ENCODE data around the gene SDHAF3. TPM values are rescaled to one million over a fixed set of nuclear protein-coding genes. Genes with fewer than 3 reads are reported as not detected.

The SDHAF3 gene
- total and polyA plus RNA-seq, 8 donors, result 2.9 to 18.2 (median 6.7) TPM

DNA sequence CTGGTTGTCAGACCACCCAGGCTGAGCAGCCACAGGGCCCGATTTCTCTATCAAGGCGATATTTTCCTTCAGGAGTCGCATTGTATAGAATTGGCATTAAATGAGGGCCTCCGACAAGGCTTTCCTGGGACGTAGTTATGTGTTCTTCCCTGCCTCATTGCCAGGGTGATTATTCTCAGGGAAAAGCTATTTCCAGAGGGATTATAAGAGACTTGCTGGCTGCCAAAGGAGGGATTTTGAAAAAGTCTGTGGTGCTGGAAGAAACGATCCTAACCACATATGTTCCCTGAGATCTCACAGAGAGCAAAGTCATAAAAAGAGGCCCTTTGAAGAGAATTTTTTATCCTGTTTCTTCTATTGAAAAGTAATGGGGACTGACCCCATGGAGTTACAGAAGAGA is 27.7 kb upstream of the SDHAF3 start:
- TF ChIP-seq, protein P1, sequence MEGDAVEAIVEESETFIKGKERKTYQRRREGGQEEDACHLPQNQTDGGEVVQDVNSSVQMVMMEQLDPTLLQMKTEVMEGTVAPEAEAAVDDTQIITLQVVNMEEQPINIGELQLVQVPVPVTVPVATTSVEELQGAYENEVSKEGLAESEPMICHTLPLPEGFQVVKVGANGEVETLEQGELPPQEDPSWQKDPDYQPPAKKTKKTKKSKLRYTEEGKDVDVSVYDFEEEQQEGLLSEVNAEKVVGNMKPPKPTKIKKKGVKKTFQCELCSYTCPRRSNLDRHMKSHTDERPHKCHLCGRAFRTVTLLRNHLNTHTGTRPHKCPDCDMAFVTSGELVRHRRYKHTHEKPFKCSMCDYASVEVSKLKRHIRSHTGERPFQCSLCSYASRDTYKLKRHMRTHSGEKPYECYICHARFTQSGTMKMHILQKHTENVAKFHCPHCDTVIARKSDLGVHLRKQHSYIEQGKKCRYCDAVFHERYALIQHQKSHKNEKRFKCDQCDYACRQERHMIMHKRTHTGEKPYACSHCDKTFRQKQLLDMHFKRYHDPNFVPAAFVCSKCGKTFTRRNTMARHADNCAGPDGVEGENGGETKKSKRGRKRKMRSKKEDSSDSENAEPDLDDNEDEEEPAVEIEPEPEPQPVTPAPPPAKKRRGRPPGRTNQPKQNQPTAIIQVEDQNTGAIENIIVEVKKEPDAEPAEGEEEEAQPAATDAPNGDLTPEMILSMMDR (IDR thresholded peaks at IDR 0.05), result no peak
- TF ChIP-seq POLR2A (IDR thresholded peaks at IDR 0.05) (no peak), EP300 (IDR thresholded peaks at IDR 0.05) (no peak), POLR2AphosphoS5 (IDR thresholded peaks at IDR 0.05) (no peak)
- no peak for DNase-seq
- H3K9me3 ChIP-seq, result no peaks in the 10 kb centered on the region
- no peaks in the 10 kb centered on the region for H3K36me3 ChIP-seq
- WGBS, 5 donors, result 70 to 85% (median 76%) methylated on average over 6 of the region's 6 CpGs
- intact Hi-C loops (cut with DNase I; ENCODE audit: low total_unique reads), result no loop called here
- H3K27me3 ChIP-seq, result peaks cover 0 to 41% (median 13%) of the 10 kb centered on the region in 3 donors
- H3K27ac ChIP-seq, result no peak overlapping the region
- H3K4me3 ChIP-seq, result no peak overlapping the region
- H3K4me1 ChIP-seq, result no peaks in the 10 kb centered on the region

DNA sequence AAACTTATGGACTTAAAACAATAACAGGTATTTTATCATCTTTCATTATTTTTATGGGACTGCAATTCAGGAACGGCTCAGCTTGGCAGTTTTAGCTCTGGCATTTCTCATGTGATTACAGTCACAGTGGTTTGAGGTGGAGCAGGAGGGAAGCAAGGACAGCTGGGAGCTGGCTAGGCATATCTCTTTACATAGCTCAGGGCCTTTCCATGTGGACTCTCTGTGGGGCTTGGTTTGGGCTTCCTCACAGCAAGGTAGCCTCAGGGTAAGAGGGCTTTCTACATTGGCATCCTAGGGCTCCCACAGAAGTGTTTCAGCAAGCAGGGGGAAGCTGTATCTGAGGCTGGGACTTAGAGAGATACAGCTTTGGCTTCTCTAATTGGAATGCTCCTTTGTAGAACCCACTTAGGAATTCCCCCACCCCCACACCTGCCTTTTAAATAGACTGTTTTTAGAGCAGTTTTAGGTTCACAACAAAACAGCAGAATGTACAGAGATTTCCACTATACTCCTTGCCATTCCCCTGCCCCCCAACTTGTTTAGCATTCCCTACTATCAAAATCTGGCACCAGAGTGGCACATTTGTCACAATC is 26.6 kb upstream of the SDHAF3 start:
- H3K4me1 ChIP-seq, result no peaks in the 10 kb centered on the region
- WGBS, 5 donors, result 50 to 81% (median 72%) methylated on average over 1 of the region's 1 CpG

DNA sequence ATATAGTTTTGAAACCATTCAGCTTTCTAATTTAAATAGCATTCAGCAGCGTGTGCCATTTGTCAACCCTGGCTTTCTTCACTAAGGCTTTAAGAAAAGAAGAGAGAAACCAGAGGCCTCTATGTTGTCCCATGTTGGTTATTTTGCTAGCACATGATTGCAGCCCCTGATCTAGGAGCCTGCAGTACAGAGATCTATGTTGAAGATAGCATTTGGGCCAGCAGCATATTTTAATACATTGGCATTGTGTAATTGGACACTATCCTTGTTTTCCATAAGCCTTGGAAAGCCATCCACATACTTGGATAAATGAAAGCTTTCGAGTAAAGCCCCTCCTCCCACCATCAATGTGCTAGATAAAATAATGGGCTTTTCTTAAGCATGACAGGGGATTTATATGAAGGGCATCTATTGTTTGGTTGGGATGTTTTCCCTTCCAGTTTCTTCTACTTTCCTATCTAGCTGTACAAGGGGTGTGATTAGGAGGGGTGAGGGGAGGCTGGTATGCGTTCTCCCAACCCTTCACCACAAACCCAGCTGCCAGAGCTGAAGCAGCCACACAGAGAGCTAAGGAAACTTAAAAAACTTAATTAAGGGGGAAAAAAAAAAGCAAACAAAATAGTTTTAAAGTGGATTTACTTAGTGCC is 23.1 kb upstream of the SDHAF3 start:
- WGBS, 5 donors, result 44 to 56% (median 47%) methylated on average over 3 of the region's 3 CpGs
- intact Hi-C loops (cut with DNase I; ENCODE audit: low total_unique reads), result no loop called here
- TF ChIP-seq EP300 (IDR thresholded peaks at IDR 0.05), result no peak
- TF ChIP-seq, protein P1 (IDR thresholded peaks at IDR 0.05), result no peak
- TF ChIP-seq POLR2AphosphoS5 (IDR thresholded peaks at IDR 0.05), result no peak
- TF ChIP-seq POLR2A (IDR thresholded peaks at IDR 0.05), result no peak
- Histone ChIP-seq H3K27ac (no peak overlapping the region), H3K9me3 (no peaks in the 10 kb centered on the region), H3K36me3 (no peaks in the 10 kb centered on the region), H3K4me3 (no peak overlapping the region), H3K27me3 (peaks cover 0 to 29% (median 3%) of the 10 kb centered on the region in 3 donors), H3K4me1 (no peaks in the 10 kb centered on the region)
- DNase-seq, result peak in 1 of 2 donors; percentile 6

More for the DNA sequence above, 26.6 kb upstream of the SDHAF3 start:
- H3K4me3 ChIP-seq, result no peak overlapping the region
- no peaks in the 10 kb centered on the region for H3K36me3 ChIP-seq
- no peak for DNase-seq
- intact Hi-C loops (cut with DNase I; ENCODE audit: low total_unique reads), result no loop called here
- TF ChIP-seq POLR2AphosphoS5 (IDR thresholded peaks at IDR 0.05) (no peak), EP300 (IDR thresholded peaks at IDR 0.05) (no peak), POLR2A (IDR thresholded peaks at IDR 0.05) (no peak)
- TF ChIP-seq, protein P1 (IDR thresholded peaks at IDR 0.05), result no peak
- no peak overlapping the region for H3K27ac ChIP-seq
- H3K27me3 ChIP-seq, result peaks cover 0 to 40% (median 11%) of the 10 kb centered on the region in 3 donors
- H3K9me3 ChIP-seq, result no peaks in the 10 kb centered on the region

DNA sequence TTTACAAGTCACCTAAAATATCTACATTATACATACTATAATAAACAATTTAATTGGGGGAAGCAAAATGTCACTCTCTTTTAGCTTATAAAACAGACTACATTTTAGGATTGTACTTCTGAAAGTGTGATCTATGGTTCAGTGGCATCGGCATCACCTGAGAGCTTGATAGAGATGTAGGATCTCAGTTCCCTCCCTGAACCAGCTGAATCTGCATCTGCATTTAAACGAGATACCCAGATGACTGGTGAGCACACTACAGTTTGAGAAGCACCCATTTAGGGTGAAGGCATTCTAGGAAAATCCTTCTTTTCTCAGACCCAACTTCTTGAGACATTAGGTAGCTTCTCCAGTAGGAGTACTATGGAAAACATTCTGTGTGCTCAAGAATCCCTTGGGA is 21.5 kb upstream of the SDHAF3 start:
- H3K9me3 ChIP-seq, result no peaks in the 10 kb centered on the region
- no peak overlapping the region for H3K27ac ChIP-seq
- H3K36me3 ChIP-seq, result no peaks in the 10 kb centered on the region
- WGBS, 5 donors, result 71 to 89% (median 78%) methylated on average over 2 of the region's 2 CpGs
- H3K27me3 ChIP-seq, result peaks cover 0 to 14% (median 0%) of the 10 kb centered on the region in 3 donors
- TF ChIP-seq POLR2AphosphoS5 (IDR thresholded peaks at IDR 0.05) (no peak), POLR2A (IDR thresholded peaks at IDR 0.05) (no peak), EP300 (IDR thresholded peaks at IDR 0.05) (no peak)
- TF ChIP-seq, protein P1 (IDR thresholded peaks at IDR 0.05), result no peak
- DNase-seq, result no peak
- intact Hi-C loops (cut with DNase I; ENCODE audit: low total_unique reads), result no loop called here
- no peak overlapping the region for H3K4me3 ChIP-seq
- no peaks in the 10 kb centered on the region for H3K4me1 ChIP-seq

Measured in stomach (tissue), 9 donors.